Activated gamma-delta T cell treated with Interleukin-2 at 50 U/mL for 16 hours (primary cell): ENCODE data around the gene GRPEL1.
A peak's percentile ranks its signal among the peaks of the same experiment; 100 is the strongest.
"Not testable (repeated sequence)": the region's sequence is repeated elsewhere in the genome, so short reads cannot be mapped to it uniquely, and the experiment has no call there.

Experiments used
- DNase-seq: peaks from one replicate; pipeline ENCODE4 v3.0.0-alpha.2; 2020

Gene GRPEL1

DNA sequence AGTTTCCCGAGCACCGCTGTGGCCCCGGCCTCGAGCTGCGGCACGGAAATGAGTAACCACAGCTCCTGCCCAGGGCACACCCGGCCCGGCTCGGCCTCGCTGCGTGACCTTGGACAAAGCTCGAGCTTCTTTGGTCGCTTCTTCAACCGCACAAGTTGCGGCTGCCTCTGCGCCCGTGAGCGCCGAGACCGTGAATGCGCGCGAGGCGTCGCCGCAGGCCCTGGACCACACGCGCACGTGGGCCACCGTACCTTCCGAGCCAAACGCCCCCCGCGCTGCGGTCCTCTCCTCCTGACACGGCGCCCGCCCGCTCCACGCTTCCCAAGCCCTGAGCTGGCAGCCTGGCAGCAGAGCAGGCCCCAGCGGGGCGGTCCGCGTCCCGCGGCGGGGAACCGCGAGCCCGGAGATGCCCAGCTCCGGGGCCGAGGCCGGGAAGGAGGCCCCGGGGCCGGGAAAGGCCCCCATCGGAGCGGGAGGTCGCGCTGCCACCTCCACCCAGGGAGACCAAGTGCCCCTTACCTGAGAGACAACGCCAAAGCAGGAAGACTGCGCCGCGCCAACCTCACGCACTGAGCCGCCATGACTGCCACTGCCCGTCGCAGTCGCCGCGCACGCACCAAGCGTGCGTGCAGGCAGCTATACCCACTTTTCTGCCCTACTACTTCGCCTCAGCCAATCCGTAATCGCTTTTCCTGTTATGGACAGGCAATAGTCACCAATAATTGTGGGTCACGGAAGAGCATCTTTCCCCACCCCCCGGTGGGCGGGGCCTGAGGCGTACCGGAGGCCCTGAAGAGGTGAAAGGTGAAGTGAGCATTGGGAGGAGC, at the start of gene GRPEL1:
Gene GRPEL1 (minus strand): TSS at position 613 of the 827 bp plus-strand sequence. CDS start 32 bp downstream, at position 581.
- peak; percentile 100 for DNase-seq

GRCh38 chr4:7116705-7117104, 48.8 kb upstream of the GRPEL1 start:
- DNase-seq: no peak

- no peak for DNase-seq
These were observed 47.9 kb upstream of the GRPEL1 start for GRCh38 chr4:7115557-7116340.

- no peak for DNase-seq
These were observed 44.8 kb upstream of the GRPEL1 start for GRCh38 chr4:7112656-7113055.

GRCh38 chr4:7111441-7111840, 43.6 kb upstream of the GRPEL1 start:
- DNase-seq: no peak

DNA sequence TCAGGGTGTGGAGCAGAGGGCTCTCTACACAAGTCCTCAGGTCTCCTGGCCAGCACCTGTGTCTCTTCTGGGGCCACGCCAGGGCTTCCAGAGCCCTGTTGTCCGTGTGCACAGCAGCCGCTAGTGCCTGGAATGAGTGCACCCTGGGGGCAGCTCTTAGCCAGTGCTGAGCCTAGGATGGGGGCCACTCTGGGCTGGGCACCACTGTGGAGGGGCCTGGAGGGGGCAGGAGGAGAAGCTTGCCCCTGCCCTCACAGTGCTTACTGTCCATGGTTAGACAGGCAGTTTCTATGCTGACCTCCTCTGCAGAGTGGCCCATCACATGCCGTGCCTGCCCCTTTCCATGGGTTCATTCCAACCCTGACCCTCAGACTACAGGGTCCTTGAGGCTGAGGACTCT, 42.7 kb upstream of the GRPEL1 start:
- no peak for DNase-seq

DNA sequence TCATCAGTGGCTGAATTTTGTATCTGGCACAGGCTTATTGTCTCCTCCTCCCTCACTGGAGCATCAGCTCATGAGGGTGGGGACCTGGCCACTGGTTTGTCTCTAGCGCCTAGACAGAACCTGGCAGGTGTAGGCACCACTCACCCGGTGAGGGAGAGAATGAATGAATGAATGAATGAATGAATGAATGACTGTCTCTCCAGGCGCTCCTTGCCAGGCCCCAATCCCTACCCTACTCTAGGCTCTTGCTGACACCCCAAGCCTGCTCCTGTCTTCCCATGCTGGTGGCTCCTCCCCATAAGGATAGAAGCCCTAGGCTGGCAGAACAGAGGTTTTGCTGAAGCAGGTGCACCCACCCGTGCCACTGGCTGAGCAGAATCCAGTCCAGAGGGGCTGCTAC, 41.3 kb upstream of the GRPEL1 start:
- no peak for DNase-seq

DNA sequence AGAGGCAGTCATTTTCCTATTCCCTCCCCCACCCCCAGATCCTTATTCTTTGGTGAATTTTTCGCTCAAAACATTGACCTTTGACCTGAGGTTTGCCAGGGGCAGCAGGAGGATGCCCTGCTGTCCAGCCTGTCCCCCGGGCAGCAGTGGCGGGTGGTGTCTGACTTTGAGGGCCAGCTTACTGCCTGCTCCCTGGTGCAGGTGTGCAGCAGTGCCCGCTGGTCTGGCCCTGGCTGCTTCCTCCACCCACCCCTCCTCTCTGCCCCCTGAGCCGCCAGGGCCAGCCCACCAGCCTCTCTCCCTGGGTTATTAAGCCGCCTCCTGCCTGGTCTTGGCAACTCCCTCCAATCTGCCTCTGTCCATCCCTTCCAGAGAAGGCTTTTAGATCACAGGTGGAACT, 40.8 kb upstream of the GRPEL1 start:
- DNase-seq: no peak

DNA sequence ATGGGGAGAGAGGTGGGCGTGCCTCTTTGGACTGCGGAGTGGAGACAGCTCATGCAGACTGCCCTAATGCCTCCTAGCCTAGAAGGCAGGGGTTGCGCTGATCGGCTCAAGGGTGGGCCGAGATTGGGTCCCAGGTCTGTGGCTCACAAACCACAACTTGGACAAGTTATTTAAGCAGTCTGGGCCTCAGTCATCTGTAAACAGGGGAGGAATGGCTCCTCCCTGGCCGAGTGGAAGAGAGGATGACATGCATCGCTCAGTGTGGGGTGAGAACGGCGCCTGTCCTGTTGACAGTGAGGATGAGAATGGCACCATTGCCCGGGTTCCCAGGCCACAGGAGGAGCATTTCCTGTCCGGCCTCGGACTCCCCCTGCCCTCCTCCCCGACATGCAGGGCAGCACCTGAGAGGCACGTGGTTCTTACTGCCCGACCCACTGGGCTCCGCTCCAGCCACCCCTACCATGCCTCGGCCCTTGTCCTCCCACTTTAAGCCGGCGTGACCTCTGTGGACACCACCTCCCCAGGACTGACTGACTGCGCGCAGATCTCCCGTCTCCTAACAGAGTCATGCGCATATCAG, 40.3 kb upstream of the GRPEL1 start:
- DNase-seq: no peak

DNA sequence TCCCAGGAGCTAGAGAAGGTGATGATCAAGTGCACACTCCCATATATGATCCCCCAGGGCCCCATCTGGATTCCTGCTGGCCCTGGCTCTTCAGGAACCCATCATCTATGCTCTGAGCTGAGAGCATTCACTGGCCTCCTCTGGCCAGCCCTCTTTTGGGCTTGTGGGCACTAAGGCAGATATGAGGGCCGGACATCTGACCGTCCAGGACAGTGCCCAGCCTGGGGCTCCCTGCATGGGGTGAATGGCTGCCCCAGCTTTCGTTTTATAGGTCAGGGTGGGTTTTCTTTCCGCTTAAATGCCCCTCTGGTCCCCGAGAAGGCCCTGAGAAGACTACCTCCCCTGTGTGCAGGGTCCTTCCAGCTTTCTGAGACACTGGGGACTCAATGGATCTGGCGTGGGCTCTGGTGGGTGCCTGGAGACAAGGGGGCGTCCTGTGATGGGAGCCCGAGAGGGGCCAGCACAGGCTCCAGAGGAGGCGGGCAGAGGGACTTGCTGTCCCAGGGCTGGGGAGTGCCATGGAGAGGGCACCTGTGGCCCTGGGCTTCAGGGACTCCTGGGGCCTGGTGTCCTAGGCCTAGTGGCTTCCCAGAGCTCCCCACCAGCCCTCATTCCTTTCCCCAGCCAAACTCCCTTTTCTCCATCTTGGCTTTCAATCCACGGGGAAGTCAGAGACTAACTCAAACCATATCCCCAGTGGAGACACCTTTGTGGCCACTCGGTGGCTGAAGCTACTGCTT, 39.5 kb upstream of the GRPEL1 start:
- no peak for DNase-seq

GRCh38 chr4:7105276-7105675, 37.4 kb upstream of the GRPEL1 start:
- DNase-seq: no peak

GRCh38 chr4:7104366-7105031, 36.6 kb upstream of the GRPEL1 start:
- DNase-seq: no peak

DNA sequence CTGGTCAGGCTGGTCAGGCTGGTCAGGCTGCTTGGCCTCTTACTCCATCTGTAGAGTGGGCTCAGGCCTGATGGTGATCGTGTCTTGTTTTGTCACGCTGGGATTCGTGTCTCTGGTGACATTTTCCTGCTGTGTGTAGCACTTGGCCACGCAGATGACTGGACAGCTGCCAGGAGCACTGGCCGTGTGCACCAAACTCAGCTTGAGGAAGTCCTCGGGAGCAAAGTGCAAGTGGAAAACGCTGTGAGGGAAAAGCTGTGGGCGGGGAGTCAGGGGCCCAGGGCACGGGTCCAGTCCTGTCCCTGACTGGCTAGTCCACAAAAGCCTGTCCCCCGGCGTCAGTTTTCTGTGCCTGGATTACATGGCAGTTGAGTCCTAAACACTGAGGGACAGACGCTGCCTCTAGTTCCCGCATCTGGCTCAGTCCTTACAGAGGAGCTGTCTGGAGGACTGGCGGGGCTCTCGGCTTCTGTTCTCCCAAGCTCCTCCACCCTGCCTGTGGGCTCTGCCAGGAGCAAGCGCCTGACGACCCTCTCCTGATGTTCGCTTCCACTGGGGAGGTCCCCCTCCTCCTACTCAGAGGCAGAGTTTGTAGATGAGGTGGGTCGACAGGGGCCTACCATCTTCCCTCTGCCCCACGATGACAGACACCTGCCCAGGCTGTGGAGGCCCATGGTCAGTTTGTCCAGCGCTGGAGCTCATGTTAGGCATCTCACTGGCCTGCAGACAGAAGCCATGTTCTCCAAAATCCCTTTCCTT, 35.9 kb upstream of the GRPEL1 start:
- no peak for DNase-seq

- DNase-seq: peak; percentile 67
These were observed 35.3 kb upstream of the GRPEL1 start for GRCh38 chr4:7103031-7103606.

DNA sequence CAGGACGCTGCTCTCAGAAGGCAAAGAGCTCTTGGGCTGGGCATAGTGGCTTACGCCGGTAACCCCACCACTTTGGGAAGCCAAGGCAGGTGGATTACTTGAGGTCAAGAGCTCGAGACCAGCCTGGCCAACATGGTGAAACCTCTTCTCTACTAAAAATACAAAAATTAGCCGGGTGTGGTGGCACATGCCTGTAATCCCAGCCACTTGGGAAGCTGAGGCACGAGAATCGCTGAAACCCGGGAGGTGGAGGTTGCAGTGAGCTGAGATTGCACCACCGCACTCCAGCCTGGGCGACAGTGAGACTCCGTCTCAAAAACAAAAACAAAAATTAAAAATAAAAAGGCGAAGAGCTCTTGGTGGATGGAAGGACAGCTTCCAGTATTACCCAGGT, 34.6 kb upstream of the GRPEL1 start:
- DNase-seq: not testable (repeated sequence)

DNA sequence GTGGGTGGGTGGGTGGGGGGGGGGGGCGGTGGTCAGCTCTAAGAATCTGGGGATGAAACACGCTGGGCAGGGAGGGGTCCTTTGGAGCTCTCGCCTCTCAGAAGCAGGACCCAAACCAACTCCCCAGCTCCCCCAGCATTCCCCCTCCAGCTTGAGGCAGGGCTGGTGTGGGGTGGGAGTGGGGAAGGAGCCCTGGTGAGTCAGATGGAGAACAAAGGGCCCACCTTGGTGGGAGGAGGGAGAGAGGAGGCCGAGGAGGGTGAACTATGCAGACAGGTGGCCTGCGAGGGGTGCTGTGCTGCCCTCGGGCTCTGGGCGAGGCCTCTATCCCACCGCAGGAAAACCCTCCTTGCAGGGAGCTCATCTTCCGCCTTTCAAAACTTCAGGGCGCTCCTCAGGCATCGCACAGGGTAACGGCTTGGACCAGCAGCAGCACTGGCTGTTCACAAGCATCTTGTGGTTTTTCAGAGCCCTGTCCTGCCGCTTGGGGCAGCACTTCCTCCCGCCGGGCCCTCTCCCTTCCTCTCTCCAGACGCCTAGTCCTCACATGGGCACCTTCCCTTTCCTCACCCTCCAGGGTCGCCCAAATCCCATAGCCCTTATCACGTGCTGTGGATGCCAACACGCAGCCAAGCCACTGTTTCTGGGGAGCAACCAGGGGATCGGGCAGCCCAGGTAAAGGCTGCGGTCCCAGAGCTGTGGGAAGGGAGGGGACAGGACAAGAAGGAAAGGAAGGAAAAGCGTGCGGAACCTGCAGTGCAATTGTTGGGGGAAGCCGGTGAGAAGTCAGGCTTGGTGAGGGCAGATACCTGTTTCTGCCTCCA, 34.0 kb upstream of the GRPEL1 start:
- DNase-seq: peak; percentile 36

DNA sequence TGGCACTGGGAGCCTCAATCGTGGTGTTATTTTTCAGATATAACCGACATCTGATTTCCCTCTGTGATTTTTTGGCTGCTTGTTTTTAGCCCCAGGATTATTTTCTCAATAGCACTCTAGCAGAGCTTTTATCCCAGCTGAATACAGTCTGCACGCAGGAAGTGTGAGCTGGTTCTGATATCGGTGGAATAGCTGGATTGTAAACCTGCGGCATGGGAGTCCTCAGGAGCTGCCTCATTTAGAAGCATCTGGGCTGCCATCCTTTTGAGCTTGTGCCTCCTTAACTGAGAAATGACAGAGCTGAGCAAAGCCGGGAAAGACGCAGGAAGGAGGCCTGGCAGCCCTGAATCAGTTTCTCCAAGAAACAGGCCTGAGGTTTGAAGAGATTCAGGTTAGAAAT, 28.4 kb upstream of the GRPEL1 start:
- DNase-seq: no peak

- no peak for DNase-seq
These were observed 27.8 kb upstream of the GRPEL1 start for GRCh38 chr4:7095611-7096155.

DNA sequence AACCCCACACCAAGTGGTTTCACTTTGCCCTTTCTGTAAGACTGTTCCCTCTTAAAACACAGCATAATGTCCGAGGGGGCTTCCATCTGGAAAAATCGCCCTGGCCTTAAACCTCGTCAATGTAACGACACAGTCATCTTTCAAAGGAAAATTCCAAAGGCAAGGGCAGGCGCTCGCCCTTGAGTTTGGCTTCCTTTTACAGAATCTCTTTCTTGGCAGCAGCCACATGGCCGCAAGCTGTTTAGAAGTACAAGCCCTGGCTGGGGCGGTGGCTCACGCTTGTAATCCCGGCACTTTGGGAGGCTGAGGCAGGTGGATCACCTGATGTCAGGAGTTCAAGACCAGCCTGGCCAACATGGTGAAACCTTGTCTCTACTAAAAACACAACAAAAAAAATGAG, 27.1 kb upstream of the GRPEL1 start:
- no peak for DNase-seq

DNA sequence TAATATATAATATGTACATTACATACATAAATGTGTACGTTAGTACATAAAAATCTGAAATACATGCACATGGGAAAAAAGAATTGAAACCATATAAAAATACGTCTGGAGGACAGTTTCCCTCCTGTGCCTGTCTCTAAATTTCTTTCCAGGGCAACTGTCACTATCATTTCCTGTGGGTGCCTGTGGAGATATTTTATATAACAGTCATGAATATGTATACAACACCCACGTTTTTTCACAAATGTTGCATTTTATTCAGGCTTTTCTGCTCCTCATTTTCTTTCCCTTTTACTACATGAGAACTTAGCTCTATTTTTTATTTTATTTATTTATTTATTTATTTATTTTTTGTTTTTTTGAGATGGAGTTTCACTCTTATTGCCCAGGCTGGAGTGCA, 24.2 kb upstream of the GRPEL1 start:
- no peak for DNase-seq
